Measurements from ENCODE around the gene BTBD9. TPM values are rescaled to one million over a fixed set of nuclear protein-coding genes. Genes with fewer than 3 reads are reported as not detected.

Gene BTBD9
- total RNA-seq, 6 experiments from 2014 or later: 4.5 to 7.5 (median 5.7) TPM

- ATAC-seq: peak in 1 of 4 donors; percentile 15
- DNase-seq: no peak
- no peaks in the 10 kb centered on the region for H3K36me3 ChIP-seq
- WGBS (ENCODE audit: insufficient coverage, low coverage, low lambda C conversion rate, missing lambda C conversion rate): 90% methylated on average over 1 of the region's 1 CpG
- H3K27me3 ChIP-seq: no peaks in the 10 kb centered on the region
- H3K27ac ChIP-seq: no peak overlapping the region
- intact Hi-C loops (cut with DNase I): no loop called here
- no peaks in the 10 kb centered on the region for H3K4me1 ChIP-seq
- no peak overlapping the region for H3K4me3 ChIP-seq
- TF ChIP-seq, protein P1, sequence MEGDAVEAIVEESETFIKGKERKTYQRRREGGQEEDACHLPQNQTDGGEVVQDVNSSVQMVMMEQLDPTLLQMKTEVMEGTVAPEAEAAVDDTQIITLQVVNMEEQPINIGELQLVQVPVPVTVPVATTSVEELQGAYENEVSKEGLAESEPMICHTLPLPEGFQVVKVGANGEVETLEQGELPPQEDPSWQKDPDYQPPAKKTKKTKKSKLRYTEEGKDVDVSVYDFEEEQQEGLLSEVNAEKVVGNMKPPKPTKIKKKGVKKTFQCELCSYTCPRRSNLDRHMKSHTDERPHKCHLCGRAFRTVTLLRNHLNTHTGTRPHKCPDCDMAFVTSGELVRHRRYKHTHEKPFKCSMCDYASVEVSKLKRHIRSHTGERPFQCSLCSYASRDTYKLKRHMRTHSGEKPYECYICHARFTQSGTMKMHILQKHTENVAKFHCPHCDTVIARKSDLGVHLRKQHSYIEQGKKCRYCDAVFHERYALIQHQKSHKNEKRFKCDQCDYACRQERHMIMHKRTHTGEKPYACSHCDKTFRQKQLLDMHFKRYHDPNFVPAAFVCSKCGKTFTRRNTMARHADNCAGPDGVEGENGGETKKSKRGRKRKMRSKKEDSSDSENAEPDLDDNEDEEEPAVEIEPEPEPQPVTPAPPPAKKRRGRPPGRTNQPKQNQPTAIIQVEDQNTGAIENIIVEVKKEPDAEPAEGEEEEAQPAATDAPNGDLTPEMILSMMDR (IDR thresholded peaks at IDR 0.05): no peak
- TF ChIP-seq POLR2A (IDR thresholded peaks at IDR 0.05): no peak
- no peaks in the 10 kb centered on the region for H3K9me3 ChIP-seq
These were observed 163.6 kb downstream of the BTBD9 start for GRCh38 chr6:38476141-38476540.

DNA sequence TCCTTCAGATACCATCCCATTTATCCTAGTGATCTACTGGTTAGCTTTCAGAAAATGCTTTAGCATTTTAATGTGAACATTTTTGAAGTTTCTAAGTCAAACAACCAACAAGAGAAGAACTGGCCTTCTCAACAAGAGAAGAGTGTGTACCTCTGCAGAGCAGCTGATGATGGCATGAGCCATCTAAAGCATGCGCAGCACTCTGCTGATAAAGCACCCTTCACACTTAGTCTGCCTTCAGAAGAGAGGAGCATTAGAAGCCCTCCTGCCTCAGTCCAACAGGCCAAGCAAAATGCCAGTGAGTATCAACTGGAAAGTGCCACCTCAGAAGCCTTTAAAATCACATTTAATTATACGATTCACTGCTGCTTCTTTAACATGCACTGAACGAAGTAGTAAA lies 169.2 kb downstream of the BTBD9 start:
- Histone ChIP-seq H3K27ac (no peak overlapping the region), H3K4me3 (no peak overlapping the region), H3K36me3 (no peaks in the 10 kb centered on the region), H3K27me3 (no peaks in the 10 kb centered on the region), H3K4me1 (no peaks in the 10 kb centered on the region), H3K9me3 (no peaks in the 10 kb centered on the region)
- 93% methylated on average over 3 of the region's 3 CpGs for WGBS (ENCODE audit: insufficient coverage, low coverage, low lambda C conversion rate, missing lambda C conversion rate)
- intact Hi-C loops (cut with DNase I): no loop called here
- DNase-seq: no peak
- ATAC-seq: no peak
- TF ChIP-seq, protein P1 (IDR thresholded peaks at IDR 0.05): no peak
- no peak for TF ChIP-seq POLR2A (IDR thresholded peaks at IDR 0.05)

DNA sequence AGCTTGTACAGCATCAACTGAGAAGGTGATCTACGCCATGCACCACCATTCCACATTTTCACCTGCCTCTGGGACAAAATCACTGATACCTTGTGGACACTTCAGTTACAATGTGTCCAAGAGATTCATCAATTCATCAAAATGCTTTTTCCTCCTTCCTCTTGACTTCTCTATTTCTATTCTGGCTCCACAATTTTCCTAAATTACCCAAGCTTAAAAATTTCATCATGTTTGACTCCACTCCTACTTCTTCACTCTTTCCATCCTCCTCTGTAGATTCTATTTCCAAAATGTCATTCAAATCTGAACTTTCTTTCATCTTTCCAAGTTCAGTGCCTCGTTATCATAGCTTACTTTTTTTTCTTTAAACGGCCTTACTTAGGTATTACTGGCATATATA lies 172.2 kb downstream of the BTBD9 start:
- intact Hi-C loops (cut with DNase I): no loop called here
- ATAC-seq (no peak), DNase-seq (no peak)
- no peaks in the 10 kb centered on the region for H3K27me3 ChIP-seq
- WGBS (ENCODE audit: insufficient coverage, low coverage, low lambda C conversion rate, missing lambda C conversion rate): 81% methylated on average over 3 of the region's 3 CpGs
- no peak overlapping the region for H3K4me3 ChIP-seq
- no peaks in the 10 kb centered on the region for H3K9me3 ChIP-seq
- H3K27ac ChIP-seq: no peak overlapping the region
- H3K36me3 ChIP-seq: no peaks in the 10 kb centered on the region
- H3K4me1 ChIP-seq: no peaks in the 10 kb centered on the region
- no peak for TF ChIP-seq POLR2A (IDR thresholded peaks at IDR 0.05)
- TF ChIP-seq, protein P1 (IDR thresholded peaks at IDR 0.05): no peak

DNA sequence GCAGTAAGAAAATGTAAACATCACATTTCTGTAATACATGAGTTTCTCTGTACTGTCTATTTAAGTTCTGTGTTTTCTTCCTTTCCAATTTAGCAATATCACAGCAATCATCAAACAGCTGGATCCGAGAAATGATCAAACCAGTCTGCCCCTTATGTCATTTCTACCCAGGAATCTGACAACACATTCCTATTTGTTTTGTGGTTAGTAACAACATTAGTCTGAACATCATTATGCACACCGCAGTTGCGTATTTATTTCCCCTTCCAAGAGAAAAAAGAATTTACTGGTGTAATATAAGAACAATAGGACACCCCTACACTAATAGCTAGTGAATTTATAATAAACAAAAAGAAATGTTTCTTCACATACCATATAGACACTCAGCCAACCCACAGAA lies 179.5 kb downstream of the BTBD9 start:
- no peak for DNase-seq
- H3K4me1 ChIP-seq: no peaks in the 10 kb centered on the region
- WGBS (ENCODE audit: insufficient coverage, low coverage, low lambda C conversion rate, missing lambda C conversion rate): 94% methylated on average over 3 of the region's 3 CpGs
- ATAC-seq: no peak
- no peaks in the 10 kb centered on the region for H3K9me3 ChIP-seq
- intact Hi-C loops (cut with DNase I): no loop called here
- no peaks in the 10 kb centered on the region for H3K27me3 ChIP-seq
- H3K27ac ChIP-seq: no peak overlapping the region
- TF ChIP-seq, protein P1 (IDR thresholded peaks at IDR 0.05): no peak
- no peak for TF ChIP-seq POLR2A (IDR thresholded peaks at IDR 0.05)
- H3K36me3 ChIP-seq: no peaks in the 10 kb centered on the region
- H3K4me3 ChIP-seq: no peak overlapping the region

- DNase-seq (no peak), ATAC-seq (no peak)
- intact Hi-C loops (cut with DNase I): no loop called here
- H3K36me3 ChIP-seq: no peaks in the 10 kb centered on the region
- H3K4me1 ChIP-seq: no peaks in the 10 kb centered on the region
- H3K4me3 ChIP-seq: no peak overlapping the region
- no peak overlapping the region for H3K27ac ChIP-seq
- 75% methylated on average over 1 of the region's 2 CpGs for WGBS (ENCODE audit: insufficient coverage, low coverage, low lambda C conversion rate, missing lambda C conversion rate)
- TF ChIP-seq, protein P1 (IDR thresholded peaks at IDR 0.05): no peak
- TF ChIP-seq POLR2A (IDR thresholded peaks at IDR 0.05): no peak
- H3K9me3 ChIP-seq: no peaks in the 10 kb centered on the region
- no peaks in the 10 kb centered on the region for H3K27me3 ChIP-seq
These were observed 180.4 kb downstream of the BTBD9 start for GRCh38 chr6:38459291-38459690.
